NCI-H748 (cell line): ENCODE data around the gene PHIP.
"Not testable (repeated sequence)": the region's sequence is repeated elsewhere in the genome, so short reads cannot be mapped to it uniquely, and the experiment has no call there.

Source experiments
- DNase-seq: peaks from one replicate; lab custom pipeline; 2025; ENCODE audit not compliant: unreplicated experiment; lab: John Stamatoyannopoulos, UW

Gene PHIP

GRCh38 chr6:78936515-78936914 is 141.5 kb downstream of the PHIP start:
- no peak for DNase-seq

GRCh38 chr6:78935553-78935952 is 142.5 kb downstream of the PHIP start:
- no peak for DNase-seq

DNA sequence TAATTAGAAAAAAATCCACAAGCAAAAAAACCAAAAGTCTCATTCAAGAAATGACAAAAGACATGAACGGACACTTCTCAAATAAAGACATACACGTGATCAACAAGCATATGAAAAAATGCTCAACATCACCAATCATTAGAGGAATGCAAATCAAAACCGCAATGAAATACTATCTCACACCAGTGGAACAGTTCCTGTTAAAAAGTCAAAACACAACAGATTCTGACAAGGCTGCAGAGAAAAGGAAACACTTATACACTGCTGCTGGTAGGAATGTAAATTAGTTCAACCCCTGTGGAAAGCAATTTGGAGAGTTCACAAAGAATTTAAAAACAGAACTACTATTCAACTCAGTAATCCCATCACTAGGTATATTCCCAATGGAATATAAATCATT is 152.7 kb downstream of the PHIP start:
- DNase-seq: no peak

DNA sequence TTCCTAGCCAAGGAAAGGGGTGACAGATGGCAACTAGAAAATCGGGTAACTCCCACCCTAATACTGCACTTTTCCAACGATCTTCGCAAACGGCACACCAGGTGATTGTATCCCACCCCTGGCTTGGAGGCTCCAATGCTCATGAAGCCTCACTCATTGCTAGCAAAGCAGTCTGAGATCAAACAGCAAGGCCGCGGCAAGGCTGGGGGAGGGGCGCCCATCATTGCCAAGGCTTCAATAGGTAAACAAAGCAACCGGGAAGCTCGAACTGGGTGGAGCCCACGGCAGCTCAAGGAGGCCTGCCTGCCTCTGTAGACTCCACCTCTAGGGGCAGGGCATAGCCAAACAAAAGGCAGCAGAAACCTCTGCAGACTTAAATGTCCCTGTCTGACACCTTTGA is 156.9 kb downstream of the PHIP start:
- DNase-seq: not testable (repeated sequence)

DNA sequence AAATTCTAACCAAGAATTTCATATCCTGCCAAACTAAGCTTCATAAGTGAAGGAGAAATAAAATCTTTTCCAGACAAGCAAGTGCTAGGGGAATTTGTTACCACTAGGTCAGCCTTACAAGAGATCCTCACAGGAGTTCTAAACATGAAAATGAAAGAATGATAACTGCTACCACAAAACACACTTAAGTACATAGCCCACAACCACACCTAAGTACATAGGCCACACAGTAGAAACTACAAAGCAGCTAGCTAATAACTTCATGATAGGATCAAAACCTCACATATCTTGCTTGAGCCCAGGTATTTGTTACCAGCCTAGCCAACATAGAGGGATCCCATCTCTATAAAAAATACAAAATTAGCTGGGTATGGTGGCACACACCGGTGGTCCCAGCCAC is 160.3 kb downstream of the PHIP start:
- no peak for DNase-seq

DNA sequence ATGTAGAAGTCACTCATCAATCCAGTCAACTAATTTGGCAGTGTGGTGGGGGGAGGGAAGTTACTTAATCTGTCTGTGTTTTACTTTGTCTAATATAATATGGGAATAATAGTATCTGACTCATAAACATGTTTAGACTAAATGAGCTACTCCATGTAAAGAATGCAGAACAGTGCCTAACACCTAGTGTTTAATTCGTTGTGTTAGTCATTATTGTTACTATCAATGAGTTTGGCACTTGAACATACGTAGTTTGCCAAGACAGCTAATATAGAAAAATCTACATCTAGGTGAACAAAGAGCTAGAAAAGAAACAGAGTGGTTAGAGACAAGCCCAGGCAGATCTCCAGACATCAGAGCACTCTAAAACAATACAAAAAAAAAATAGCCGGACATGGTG is 161.6 kb downstream of the PHIP start:
- DNase-seq: no peak

DNA sequence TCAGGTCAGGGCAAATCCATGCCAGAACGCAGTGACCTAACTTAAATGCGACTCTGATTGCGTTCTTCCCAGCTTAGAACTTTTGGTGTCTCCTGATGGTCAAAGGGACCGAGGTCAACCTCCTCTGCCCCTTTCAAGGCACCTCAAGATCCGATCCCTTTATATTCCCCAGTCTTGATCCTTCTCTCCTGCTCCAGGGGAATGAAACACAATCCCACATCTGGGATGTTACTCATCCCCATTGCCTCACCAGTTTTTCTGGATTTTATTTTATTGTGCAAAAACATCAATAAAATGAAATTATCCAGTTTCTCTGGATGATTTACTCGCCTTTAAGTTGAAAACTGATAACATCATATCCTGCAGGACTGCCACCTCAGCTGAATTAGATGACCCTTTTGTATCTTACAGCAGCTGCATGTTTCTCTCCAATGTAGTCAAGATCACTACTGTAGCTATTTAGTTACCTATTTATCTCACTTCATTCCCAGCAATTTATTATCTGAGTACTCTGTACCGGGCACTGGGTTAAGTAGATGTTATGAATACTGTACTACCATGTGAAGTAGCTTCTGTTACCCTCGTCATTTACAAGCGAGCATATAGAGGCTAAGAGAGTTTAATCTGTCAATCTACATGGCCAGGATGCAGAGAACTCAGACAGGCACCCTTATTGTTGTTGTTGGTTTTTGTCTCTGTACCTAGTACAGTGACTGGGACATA is 166.7 kb downstream of the PHIP start:
- no peak for DNase-seq

DNA sequence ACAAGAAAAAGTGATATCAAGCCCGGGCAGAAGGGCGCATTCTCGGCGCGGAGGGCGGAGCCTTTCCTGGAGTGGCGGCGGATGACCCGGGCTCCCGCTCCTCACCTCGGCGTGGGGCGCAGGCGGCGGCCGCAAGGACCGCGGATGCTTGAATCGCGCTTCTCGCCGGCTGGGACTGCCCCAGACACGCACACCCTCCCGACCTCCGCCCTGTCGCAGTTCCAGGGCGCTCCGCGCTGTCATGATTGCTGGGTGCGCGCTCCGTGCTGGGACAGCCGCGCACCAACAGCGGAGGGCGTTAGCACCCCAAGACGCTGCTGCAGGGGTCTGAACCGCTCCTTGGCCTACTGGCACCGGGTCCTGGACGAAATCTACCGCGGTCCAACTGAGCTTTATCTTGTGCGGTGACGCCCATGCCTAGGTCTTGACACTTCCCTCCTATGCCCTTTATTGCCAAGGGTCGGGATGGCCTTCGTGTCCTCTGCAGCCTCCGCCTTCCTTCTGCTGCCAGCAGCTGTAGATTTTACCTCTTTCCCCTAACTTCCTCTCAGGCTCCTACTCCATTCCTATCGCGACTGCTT is 167.4 kb downstream of the PHIP start:
- no peak for DNase-seq

DNA sequence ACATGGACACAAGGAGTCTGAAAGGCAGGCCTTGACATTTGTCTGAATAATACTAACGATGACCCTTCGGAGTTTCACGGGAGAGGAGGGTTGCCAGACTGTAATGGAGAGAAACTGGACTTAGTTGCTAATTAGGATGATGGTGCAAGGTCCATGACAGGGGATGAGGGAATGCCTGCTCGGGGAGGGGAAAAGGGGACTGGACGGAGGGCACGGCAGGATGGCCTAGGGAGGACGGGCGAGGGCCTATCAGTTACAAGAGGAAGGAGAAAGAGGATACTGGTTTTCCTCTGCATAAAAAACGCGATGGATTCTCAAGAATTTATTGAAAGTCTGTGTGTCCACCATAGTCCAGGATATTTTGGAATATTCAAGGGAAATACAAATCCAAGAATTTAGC is 168.0 kb downstream of the PHIP start:
- no peak for DNase-seq

DNA sequence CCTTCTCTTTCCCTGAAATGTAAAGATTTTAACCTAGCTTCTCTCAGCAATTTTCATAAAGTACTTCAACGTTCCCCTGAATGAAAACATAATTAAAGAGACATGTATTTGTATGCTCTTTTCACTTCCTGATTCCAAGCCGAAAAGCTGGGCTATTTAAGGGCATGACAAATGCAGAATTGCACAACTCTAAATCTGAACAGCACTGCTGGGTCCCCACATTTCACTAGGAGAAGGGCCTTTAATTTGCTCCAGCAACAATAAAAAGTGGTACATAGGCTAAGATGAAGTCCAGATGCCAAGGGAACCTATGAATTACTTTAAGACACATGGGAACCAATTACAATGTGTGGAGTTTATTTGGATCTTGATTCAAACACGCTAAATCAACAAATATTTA is 168.7 kb downstream of the PHIP start:
- no peak for DNase-seq

- DNase-seq: no peak
These were observed 169.4 kb downstream of the PHIP start for GRCh38 chr6:78908621-78909020.

- DNase-seq: no peak
These were observed 181.8 kb downstream of the PHIP start for GRCh38 chr6:78896227-78896626.

GRCh38 chr6:78889901-78890300 is 188.2 kb downstream of the PHIP start:
- not testable (repeated sequence) for DNase-seq
